Liver (tissue), 3 donors: ENCODE results near the gene SIK3.

ENCODE experiments used
- EGR1 ChIP-seq, 2 donors: IDR thresholded peaks; 2 replicates each; pipeline ENCODE4 v1.6.1; 2016 to 2018; ENCODE audit warnings: antibody characterized with exemption in 2 of 2, low read depth in 2 of 2
- FOXA1 ChIP-seq: IDR thresholded peaks from 2 replicates; pipeline ENCODE4 v1.6.1; 2016; ENCODE audit warnings: antibody characterized with exemption
- HNF4G ChIP-seq: IDR thresholded peaks from 2 replicates; pipeline ENCODE4 v1.6.1; 2016; ENCODE audit warnings: antibody characterized with exemption
- JUND ChIP-seq, 2 donors: IDR thresholded peaks; 2 replicates each; pipeline ENCODE4 v1.6.1; 2016; ENCODE audit warnings: antibody characterized with exemption in 2 of 2
- NR2F2 ChIP-seq: IDR thresholded peaks from 2 replicates; pipeline ENCODE4 v1.6.1; 2016; ENCODE audit warnings: antibody characterized with exemption
- RAD21 ChIP-seq, 2 donors: IDR thresholded peaks; 2 replicates each; pipeline ENCODE4 v1.6.1; 2016; ENCODE audit warnings: antibody characterized with exemption in 2 of 2, mild to moderate bottlenecking in 2 of 2
- SP1 ChIP-seq: IDR thresholded peaks from 2 replicates; pipeline ENCODE4 v1.6.1; 2018; ENCODE audit warnings: antibody characterized with exemption, mild to moderate bottlenecking
- TAF1 ChIP-seq: conservative IDR thresholded peaks from 2 replicates; pipeline ENCODE4 v1.6.1; 2016; ENCODE audit warnings: antibody characterized with exemption, mild to moderate bottlenecking
- YY1 ChIP-seq: IDR thresholded peaks from 2 replicates; pipeline ENCODE4 v1.6.1; 2016; ENCODE audit warnings: antibody characterized with exemption, mild to moderate bottlenecking
- TF ChIP-seq, protein P1 (sequence below): fragments of 150-350 bp; IDR thresholded peaks from 2 replicates; pipeline ENCODE4 v1.5.1; 2017; ENCODE audit warnings: improper control_type of control experiment, low read depth, low read length; ENCODE audit not compliant: missing input control
- TF ChIP-seq, protein P2 (sequence below): IDR thresholded peaks from 2 replicates; pipeline ENCODE4 v1.6.1; 2016; ENCODE audit warnings: antibody characterized with exemption
- TF ChIP-seq, protein P3 (sequence below): IDR thresholded peaks from 2 replicates; pipeline ENCODE4 v1.6.1; 2016; ENCODE audit warnings: antibody characterized with exemption, mild to moderate bottlenecking
- TF ChIP-seq, protein P4 (sequence below): IDR thresholded peaks from 2 replicates; pipeline ENCODE4 v1.6.1; 2016; ENCODE audit warnings: antibody characterized with exemption
- donor health status: healthy.
- donor health status: healthy.

DNA sequence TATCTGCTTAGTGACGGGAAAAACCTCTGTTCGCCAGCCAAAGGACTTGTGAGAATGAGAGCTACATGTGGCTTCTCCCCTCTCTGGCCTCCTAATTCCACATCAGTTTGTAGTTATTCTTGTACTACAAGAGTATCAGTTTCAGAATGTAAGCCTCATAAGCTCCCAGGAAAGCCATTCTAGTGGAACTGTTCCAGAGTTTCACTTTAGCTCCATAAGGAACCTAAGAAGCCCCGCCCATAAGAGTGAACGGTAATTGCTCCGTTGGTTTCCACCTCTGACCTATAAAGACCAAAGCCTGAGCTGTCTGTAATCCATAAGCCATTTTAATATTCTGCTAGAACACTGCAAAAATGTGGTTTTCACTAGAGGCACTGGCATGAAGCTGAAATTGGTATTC, 53.0 kb downstream of the SIK3 start:
- TF ChIP-seq SP1 (no peak), TAF1 (no peak), EGR1 (IDR thresholded peaks at IDR 0.05; ENCODE audit: low read depth in 2 of 2) (no peak), HNF4G (no peak), RAD21 (IDR thresholded peaks at IDR 0.05) (peak in 1 of 2 donors; percentile 22), FOXA1 (no peak), JUND (IDR thresholded peaks at IDR 0.05) (no peak), NR2F2 (peak; percentile 11), YY1 (peak; percentile 40)
- TF ChIP-seq, protein P1, sequence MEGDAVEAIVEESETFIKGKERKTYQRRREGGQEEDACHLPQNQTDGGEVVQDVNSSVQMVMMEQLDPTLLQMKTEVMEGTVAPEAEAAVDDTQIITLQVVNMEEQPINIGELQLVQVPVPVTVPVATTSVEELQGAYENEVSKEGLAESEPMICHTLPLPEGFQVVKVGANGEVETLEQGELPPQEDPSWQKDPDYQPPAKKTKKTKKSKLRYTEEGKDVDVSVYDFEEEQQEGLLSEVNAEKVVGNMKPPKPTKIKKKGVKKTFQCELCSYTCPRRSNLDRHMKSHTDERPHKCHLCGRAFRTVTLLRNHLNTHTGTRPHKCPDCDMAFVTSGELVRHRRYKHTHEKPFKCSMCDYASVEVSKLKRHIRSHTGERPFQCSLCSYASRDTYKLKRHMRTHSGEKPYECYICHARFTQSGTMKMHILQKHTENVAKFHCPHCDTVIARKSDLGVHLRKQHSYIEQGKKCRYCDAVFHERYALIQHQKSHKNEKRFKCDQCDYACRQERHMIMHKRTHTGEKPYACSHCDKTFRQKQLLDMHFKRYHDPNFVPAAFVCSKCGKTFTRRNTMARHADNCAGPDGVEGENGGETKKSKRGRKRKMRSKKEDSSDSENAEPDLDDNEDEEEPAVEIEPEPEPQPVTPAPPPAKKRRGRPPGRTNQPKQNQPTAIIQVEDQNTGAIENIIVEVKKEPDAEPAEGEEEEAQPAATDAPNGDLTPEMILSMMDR: no peak
- TF ChIP-seq, protein P2, sequence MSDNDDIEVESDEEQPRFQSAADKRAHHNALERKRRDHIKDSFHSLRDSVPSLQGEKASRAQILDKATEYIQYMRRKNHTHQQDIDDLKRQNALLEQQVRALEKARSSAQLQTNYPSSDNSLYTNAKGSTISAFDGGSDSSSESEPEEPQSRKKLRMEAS: no peak
- TF ChIP-seq, protein P3, sequence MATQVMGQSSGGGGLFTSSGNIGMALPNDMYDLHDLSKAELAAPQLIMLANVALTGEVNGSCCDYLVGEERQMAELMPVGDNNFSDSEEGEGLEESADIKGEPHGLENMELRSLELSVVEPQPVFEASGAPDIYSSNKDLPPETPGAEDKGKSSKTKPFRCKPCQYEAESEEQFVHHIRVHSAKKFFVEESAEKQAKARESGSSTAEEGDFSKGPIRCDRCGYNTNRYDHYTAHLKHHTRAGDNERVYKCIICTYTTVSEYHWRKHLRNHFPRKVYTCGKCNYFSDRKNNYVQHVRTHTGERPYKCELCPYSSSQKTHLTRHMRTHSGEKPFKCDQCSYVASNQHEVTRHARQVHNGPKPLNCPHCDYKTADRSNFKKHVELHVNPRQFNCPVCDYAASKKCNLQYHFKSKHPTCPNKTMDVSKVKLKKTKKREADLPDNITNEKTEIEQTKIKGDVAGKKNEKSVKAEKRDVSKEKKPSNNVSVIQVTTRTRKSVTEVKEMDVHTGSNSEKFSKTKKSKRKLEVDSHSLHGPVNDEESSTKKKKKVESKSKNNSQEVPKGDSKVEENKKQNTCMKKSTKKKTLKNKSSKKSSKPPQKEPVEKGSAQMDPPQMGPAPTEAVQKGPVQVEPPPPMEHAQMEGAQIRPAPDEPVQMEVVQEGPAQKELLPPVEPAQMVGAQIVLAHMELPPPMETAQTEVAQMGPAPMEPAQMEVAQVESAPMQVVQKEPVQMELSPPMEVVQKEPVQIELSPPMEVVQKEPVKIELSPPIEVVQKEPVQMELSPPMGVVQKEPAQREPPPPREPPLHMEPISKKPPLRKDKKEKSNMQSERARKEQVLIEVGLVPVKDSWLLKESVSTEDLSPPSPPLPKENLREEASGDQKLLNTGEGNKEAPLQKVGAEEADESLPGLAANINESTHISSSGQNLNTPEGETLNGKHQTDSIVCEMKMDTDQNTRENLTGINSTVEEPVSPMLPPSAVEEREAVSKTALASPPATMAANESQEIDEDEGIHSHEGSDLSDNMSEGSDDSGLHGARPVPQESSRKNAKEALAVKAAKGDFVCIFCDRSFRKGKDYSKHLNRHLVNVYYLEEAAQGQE: no peak
- TF ChIP-seq, protein P4, sequence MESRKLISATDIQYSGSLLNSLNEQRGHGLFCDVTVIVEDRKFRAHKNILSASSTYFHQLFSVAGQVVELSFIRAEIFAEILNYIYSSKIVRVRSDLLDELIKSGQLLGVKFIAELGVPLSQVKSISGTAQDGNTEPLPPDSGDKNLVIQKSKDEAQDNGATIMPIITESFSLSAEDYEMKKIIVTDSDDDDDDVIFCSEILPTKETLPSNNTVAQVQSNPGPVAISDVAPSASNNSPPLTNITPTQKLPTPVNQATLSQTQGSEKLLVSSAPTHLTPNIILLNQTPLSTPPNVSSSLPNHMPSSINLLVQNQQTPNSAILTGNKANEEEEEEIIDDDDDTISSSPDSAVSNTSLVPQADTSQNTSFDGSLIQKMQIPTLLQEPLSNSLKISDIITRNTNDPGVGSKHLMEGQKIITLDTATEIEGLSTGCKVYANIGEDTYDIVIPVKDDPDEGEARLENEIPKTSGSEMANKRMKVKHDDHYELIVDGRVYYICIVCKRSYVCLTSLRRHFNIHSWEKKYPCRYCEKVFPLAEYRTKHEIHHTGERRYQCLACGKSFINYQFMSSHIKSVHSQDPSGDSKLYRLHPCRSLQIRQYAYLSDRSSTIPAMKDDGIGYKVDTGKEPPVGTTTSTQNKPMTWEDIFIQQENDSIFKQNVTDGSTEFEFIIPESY: no peak
